HG03571 (cell line): ENCODE data around the gene LRRC2.

Experiments used
- ATAC-seq: cut with Tn5 transposase; IDR thresholded peaks from one replicate; pipeline ENCODE4 v1.9.1; 2021; ENCODE audit not compliant: unreplicated experiment

The LRRC2 gene

DNA sequence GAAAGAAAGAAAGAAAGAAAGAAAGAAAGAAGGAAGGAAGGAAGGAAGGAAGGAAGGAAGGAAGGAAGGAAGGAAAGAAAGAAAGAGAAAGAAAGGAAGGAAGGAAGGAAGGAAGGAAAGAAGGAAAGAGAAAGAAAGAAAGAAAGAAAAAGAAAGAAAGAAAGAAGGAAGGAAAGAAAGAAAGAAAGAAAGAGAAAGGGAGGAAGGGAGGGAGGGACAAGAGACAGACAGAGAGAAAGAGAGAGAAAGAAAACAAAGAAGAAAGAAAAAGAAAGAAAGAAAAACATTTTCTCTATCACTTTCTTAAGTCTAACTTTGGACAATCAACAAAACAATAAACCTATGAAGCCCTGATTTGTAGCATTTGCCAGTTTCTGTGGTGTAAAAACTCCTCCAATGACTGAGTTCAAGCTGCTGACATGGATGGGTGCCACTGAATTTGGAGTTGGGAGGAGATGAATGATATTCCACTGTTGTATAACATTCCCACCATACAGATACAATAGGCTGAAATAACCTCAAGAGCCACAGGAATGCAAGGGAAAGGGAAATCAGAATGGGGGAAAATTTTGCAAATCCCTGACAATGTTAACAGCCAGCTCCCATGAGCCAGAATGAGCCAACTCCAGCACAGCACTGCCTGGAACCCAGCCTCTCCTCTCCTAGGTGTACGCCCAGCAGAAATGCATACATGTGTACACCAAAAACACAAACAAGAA is 83.3 kb downstream of the LRRC2 start:
- ATAC-seq: no peak

DNA sequence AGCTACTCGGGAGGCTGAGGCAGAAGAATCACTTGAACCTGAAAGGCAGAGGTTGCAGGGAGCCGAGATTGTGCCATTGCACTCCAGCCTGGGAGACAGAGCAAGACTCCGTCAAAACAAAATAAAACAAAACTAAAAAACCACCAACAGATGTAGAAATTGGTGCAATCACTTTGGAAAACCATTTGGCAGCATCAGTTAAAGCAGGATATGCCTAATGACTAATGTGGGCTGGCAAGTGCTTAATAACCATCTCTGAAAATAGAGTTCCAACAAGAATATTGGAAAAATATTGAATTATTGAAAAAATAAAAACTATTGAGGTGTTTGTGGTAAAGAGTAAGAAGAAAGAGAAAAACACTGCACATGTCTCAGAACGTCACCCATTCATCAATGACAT is 84.5 kb downstream of the LRRC2 start:
- ATAC-seq: no peak

DNA sequence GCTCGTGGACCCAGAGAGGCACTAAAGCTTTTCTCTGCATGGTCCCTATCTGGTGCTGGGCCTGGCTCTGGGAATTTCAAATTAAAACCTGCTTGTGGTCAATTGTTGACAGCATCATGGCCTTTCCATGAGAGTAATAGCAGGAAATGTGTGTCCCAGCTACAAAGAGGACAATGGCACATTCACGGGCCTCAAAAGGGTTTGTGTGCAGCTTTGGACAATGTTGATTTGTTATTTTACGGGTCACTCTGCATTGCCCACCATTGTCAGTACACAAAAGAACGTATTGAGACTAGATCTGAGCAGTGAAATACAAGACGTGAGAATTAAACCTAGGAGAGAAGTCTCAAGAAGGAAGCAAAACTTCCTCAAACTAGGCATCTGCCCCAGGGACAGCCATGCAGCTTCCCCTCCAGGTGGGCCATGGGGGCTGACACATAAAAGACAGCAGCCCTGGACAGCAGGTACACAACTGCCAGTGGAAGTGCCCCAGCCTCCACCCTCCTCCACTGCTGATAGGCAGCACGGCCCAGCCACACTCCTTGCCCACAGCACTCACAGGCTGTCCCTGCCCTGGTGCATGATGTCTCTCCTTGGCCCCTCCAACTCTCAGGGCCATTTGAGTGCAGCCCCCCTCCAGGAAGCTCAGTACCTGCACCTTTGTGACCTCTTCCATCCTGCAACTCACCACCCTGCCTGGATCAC is 85.5 kb downstream of the LRRC2 start:
- no peak for ATAC-seq

DNA sequence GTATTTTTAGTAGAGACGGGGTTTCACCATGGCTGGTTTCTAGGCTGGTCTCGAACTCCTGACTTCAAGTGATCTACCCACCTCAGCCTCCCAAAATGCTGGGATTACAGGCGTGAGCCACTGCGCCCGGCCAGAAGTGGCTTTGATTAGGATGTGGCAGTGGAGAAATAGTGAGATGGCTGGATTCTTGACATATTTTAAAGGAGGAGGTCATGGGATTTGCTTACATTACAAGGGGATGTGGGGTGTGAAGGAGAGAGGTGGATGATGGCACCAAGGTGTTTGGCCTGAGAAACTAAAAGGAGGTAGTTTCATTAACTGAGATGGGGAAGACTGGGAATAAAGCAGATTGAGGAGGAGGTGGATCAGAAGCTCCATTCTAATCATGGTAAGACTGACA is 86.4 kb downstream of the LRRC2 start:
- no peak for ATAC-seq

DNA sequence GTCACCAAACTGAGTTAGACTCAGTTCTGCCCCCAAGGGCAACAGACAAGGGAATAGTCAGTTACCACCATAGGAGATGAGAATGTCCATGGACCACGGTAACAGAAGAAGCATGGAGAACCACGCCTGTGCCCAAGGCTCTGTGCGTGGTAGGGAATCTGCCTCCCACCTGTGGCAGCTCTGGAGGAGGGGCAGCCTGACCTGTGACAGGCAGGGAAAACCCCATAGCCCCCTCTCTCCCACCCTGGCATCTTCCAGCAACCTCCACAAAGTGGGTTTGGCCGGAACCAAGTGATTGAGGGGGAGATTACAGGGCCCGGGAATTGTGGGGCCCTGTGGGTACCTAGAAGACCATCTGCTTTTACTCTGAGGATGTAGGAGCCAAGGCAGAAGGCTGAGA is 87.1 kb downstream of the LRRC2 start:
- no peak for ATAC-seq

DNA sequence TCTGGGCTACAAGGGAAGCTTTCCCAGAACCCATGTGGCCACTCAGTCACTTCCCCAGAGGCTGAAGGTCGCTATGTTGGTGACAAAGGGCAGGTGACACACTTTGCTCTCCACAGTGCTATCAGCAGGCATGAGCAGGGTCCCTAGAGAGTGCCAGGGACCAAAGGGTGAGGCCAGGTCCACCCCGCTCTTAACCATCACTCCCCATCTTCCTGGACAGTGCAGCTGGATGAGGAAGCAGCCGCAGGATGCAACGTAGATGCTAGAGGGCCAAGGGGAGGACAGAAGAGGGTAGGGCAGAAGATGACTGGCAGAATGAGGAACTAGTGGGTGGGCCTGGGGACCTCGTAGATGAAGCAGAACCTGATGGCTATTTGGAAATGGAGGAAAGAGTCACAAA is 87.8 kb downstream of the LRRC2 start:
- ATAC-seq: no peak

DNA sequence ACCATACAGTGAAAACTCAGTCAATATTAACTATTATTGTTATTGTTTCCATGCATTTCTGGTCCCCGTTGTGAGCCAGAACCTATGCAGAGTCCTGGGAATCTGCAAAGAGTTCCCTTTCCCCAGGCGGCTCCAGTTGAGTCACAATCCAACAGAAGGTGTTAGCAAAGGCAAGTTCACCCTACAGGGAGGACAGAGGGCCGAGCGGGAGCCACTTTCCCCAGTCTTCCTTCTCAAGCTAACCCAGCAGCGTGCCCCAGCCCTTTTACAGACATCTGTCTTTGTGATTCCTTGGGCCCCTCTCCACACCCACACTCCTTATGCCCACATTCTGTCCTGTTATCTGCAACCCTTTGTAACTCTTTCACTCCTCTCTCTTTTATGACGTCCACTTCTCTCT is 88.3 kb downstream of the LRRC2 start:
- no peak for ATAC-seq

DNA sequence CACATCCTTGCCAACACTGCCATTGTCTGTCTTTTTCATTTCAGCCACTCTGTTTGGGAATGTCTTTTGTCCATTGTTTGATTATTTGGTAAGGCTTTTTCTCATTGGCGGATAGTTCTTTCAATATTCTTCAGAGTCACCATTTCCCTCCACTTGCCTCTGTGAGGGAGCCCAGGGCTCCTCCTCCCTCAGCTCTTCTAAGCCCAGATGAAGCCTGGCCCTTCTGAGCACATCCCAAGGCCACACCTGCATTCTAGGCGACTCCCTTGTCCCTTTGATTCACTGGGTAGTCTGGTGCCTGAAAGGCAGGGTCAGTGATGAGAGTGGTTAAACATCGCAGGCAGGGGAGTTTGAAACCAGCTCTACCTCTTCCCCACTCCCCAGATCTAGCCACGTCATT is 89.0 kb downstream of the LRRC2 start:
- ATAC-seq: no peak

DNA sequence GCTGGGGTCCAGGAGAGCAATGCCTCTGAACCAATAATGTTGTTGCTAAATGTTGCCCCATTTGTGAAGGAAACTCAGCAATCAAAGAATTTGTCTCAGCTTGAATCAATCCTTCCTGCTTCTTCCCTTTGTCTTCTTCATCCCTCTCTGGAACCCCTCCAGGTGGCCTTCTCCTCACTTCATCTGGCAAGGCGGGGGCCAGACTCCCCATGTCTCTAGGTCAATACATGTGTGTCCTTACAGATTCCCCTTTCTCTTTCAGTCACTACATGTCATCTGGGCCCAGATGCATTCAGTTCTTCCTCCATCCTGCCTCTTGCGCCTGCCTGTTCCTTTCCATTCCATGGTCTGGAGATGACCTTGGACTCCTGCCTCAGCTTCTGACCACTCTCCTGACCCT is 93.4 kb downstream of the LRRC2 start:
- ATAC-seq: no peak

DNA sequence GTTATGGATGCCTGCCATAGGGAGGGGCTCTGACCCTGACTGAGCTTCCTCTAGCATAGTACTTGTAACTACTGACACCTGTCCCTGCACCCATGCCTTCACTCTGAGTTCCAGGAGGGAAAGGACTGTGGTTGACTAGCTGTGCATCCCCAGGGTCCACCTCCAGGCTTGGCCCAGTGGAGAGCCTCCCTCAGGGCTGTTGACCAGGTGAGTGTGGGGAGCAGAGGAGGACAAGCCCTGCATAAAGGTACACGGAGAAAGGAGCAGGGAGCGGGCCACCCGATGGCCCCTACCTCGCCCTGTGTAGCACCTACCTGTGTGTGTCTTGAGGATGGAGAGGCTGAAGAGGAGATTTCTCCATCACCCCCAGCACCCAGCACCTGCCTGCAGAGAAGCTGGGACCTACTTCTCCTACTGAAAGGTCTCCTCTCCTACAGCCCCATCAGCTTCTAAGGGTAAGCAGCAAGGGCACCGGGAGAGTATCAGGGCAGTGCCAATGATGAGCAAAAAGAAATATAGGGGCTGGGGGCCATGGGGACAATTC is 94.7 kb downstream of the LRRC2 start:
- ATAC-seq: no peak

DNA sequence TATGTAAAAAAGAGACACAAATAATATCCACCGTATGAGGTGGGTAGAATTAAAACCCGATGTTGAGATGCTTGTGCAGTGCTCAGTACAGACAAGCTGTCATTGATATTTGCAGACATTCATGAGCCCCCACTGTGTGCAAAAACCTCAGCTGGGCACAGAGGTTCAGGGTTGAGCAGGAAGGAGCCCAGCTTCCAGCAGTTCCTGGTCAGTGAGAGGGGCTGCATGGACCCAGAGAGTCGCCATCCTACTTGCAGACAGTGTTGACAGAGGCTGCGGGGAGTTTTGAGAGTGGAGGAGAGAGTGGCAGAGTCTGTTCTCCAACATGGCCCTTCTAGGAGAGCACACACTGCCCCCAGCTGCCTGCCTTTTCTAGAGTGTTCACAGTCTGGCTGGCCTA is 95.3 kb downstream of the LRRC2 start:
- no peak for ATAC-seq

DNA sequence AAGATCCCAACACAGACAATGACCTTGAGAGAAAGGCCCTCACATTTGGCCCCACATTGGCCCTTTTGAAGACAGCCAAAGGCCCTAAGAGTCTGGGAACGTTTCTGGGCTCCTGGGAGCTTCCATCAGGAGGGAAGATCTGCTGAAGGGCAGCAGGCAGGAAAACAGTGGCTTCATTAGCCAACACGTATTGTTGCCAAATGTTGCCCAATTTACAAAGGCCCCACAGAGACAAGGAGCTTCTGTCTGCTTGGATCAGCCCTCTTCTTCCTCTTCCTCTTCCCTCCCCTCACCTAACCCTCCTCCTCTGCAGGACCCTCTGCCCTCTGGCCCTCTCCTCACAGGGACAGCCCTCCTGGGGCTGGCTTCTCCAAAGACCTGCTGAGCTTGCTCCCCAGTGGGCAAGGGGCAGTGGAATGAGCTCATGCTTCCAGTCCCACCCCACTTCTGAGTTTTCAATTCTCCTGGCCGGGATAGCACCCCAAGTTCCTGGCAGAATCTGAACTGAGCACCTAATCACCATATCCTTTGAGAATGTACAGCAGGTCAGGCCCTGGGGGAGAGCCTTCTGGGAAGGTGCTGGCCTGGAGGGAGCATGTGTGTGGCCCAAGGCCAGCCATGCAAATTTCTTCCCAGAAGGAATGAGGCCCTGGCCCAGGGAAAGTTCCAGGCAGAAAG is 96.3 kb downstream of the LRRC2 start:
- no peak for ATAC-seq

DNA sequence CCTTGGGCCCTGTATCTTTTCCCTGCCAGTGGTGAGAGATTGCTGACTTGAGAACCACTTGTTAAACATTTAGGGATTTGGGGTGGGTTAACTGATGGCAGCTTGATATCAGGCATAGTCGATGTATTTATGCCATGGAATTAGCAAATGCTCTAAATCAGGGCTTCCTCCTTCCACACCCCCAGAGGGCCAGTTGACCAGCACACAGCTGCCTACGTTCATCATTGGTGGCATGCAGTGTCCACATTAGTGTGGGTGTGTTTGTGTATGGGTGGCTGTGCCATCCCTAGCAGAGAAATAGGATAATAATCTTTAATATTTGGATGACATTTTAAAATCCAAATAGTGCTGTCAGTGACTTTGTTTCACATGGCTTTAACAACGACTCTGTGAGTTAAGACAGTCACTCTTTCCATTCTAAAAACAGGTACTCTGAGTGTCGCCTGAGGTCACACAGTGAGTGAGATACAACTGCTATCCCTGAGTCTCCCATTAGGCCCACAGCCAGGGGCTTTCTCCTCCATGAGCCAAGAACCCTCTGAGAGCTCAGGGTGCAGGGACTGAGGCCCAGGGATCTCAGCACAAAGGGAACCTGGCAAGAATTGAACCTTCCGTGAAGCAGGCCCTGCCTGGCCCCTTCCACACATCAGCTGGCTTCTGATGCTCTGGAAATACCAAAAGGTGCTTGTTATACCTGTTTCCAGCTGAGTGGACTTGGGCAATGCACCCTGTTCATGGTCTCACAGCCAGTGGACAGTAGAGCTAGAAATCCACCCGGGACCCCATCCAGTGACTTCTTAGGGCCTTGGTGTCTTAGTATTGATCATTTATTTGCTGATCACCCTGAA is 97.1 kb downstream of the LRRC2 start:
- ATAC-seq: no peak

DNA sequence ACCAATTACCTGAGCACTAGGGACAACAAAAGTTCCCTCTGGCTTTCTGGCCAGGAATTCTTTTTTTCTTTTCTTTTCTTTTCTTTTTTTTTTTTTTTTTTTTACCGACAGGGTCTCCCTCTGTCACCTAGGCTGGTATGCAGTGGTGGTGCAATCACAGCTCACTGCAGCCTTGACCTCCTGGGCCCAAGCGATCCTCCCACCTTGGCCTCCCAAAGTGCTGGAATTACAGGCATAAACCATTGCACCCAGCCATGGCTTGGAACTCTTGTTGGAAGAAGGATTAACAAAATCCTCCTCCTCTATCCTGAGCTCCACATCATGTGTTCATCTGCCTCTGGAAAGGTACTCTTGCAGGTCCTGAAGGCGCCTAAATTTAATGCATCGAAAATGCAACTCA is 98.5 kb downstream of the LRRC2 start:
- no peak for ATAC-seq

DNA sequence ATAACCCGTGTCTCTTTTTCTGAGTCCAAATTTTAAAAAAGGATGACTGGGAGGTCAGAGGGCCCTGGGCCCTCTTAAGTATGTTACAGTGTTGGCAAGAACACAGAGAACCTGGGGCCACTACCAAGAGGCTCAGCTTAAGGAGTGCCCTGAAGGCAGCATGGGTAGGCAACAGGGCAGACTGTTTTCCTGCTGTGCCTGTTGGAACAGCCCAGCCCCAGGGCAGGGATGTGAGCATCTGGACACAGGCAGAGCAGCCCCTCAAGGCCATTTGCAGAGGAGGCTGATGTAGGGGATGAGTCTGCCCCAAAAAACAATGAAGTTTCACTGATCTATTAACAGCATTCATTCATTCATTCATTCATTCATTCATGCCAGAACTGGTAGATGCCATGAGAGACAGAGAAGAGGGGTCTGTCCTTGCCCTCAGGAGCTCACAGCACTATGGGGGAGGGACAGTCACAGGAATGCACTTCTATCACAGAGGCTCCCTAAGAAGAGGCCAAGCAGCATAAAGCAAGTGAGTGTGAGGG is 99.2 kb downstream of the LRRC2 start:
- ATAC-seq: no peak

DNA sequence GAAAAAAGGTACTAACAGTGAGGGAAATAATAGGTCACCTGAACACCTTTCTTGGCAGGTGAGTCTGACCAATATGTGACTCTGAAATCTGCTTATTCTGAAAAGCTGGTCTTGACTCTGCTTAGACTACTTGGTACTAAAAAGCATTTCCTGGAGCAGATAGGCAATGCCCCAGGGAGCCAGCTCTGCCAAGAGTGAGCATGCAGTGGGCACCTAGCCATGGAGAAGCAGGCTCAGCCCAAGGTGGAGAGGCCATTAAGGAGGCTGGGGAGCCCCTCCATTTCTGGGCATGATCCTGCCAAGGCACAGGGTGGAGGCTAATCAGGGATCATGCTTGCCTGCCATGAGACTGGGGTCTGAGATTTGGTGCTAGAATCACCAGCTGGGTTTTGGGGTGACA is 99.8 kb downstream of the LRRC2 start:
- no peak for ATAC-seq
